ENCODE results near the gene C16orf92. TPM values are rescaled to one million over a fixed set of nuclear protein-coding genes. Genes with fewer than 3 reads are reported as not detected.

C16orf92 gene
- total RNA-seq, 2 donors from 2014 or later, result not detected

- 87% methylated on average over 6 of the region's 6 CpGs for WGBS
- TF ChIP-seq POLR2A (IDR thresholded peaks at IDR 0.05) (no peak), POLR2AphosphoS5 (IDR thresholded peaks at IDR 0.05) (no peak), CTCF (IDR thresholded peaks at IDR 0.05) (no peak)
- no peak overlapping the region for H3K4me3 ChIP-seq
- intact Hi-C loops (cut with DNase I), result loop anchor here (5.0 to 10.0 kb wide), 3 partner anchors 75 to 187 kb away; partner anchors contain the start of genes CDIPT, KCTD13 and PRRT2
- H3K9me3 ChIP-seq, result no peaks in the 10 kb centered on the region
- H3K27me3 ChIP-seq (replicated peaks; ENCODE audit: insufficient read depth), result no peaks in the 10 kb centered on the region
- no peak overlapping the region for H3K27ac ChIP-seq
- no peaks in the 10 kb centered on the region for H3K36me3 ChIP-seq
- no peak for DNase-seq (ENCODE audit: low spot score)
- peaks cover 6% of the 10 kb centered on the region for H3K4me1 ChIP-seq (replicated peaks)
These were observed 23.4 kb upstream of the C16orf92 start for GRCh38 chr16:29999605-30000004.

- TF ChIP-seq POLR2AphosphoS5 (IDR thresholded peaks at IDR 0.05) (no peak), CTCF (IDR thresholded peaks at IDR 0.05) (no peak), POLR2A (IDR thresholded peaks at IDR 0.05) (no peak)
- intact Hi-C loops (cut with DNase I), result loop anchor here (5.0 kb wide), 1 partner anchor 139 kb away; the partner anchor contains the start of gene CDIPT
These were observed 22.0 kb upstream of the C16orf92 start for GRCh38 chr16:30000735-30001631.

GRCh38 chr16:30002614-30003346 is 20.2 kb upstream of the C16orf92 start:
- Histone ChIP-seq H3K4me1 (replicated peaks) (no peaks in the 10 kb centered on the region), H3K9me3 (no peaks in the 10 kb centered on the region), H3K4me3 (no peak overlapping the region), H3K27ac (no peak overlapping the region), H3K27me3 (replicated peaks; ENCODE audit: insufficient read depth) (no peaks in the 10 kb centered on the region), H3K36me3 (no peaks in the 10 kb centered on the region)
- 82% methylated on average over 19 of the region's 19 CpGs for WGBS
- no peak for DNase-seq (ENCODE audit: low spot score)
- intact Hi-C loops (cut with DNase I), result loop anchor here (5.0 kb wide), 1 partner anchor 140 kb away; the partner anchor contains the start of gene CDIPT
- TF ChIP-seq POLR2A (IDR thresholded peaks at IDR 0.05) (no peak), POLR2AphosphoS5 (IDR thresholded peaks at IDR 0.05) (no peak), CTCF (IDR thresholded peaks at IDR 0.05) (no peak)

More at GRCh38 chr16:30000735-30001631, 22.0 kb upstream of the C16orf92 start:
- Histone ChIP-seq H3K9me3 (no peaks in the 10 kb centered on the region), H3K27me3 (replicated peaks; ENCODE audit: insufficient read depth) (no peaks in the 10 kb centered on the region), H3K27ac (no peak overlapping the region), H3K4me3 (no peak overlapping the region), H3K4me1 (replicated peaks) (peaks cover 5% of the 10 kb centered on the region), H3K36me3 (no peaks in the 10 kb centered on the region)
- no peak for DNase-seq (ENCODE audit: low spot score)
- WGBS, result 81% methylated on average over 33 of the region's 33 CpGs

- Histone ChIP-seq H3K4me3 (no peak overlapping the region), H3K4me1 (replicated peaks) (no peaks in the 10 kb centered on the region), H3K27me3 (replicated peaks; ENCODE audit: insufficient read depth) (no peaks in the 10 kb centered on the region), H3K9me3 (no peaks in the 10 kb centered on the region), H3K36me3 (no peaks in the 10 kb centered on the region), H3K27ac (no peak overlapping the region)
- WGBS, result 86% methylated on average over 17 of the region's 17 CpGs
- no peak for DNase-seq (ENCODE audit: low spot score)
- intact Hi-C loops (cut with DNase I), result loop anchor here (5.0 kb wide), 1 partner anchor 142 kb away; the partner anchor contains the start of gene CDIPT
- no peak for TF ChIP-seq POLR2AphosphoS5 (IDR thresholded peaks at IDR 0.05)
These were observed 19.2 kb upstream of the C16orf92 start for GRCh38 chr16:30003670-30004423.
